Erythroblast (primary cell): ENCODE data around the gene ZNF618.

ENCODE experiments used
- GATA1 ChIP-seq: IDR thresholded peaks from 2 replicates; pipeline ENCODE4 v1.6.1; 2011; ENCODE audit warnings: low read depth, mild to moderate bottlenecking, control low read depth, low read length, moderate library complexity
- POLR2A ChIP-seq: IDR thresholded peaks from 2 replicates; pipeline ENCODE4 v1.6.1; 2011; ENCODE audit warnings: mild to moderate bottlenecking, low read length

DNA sequence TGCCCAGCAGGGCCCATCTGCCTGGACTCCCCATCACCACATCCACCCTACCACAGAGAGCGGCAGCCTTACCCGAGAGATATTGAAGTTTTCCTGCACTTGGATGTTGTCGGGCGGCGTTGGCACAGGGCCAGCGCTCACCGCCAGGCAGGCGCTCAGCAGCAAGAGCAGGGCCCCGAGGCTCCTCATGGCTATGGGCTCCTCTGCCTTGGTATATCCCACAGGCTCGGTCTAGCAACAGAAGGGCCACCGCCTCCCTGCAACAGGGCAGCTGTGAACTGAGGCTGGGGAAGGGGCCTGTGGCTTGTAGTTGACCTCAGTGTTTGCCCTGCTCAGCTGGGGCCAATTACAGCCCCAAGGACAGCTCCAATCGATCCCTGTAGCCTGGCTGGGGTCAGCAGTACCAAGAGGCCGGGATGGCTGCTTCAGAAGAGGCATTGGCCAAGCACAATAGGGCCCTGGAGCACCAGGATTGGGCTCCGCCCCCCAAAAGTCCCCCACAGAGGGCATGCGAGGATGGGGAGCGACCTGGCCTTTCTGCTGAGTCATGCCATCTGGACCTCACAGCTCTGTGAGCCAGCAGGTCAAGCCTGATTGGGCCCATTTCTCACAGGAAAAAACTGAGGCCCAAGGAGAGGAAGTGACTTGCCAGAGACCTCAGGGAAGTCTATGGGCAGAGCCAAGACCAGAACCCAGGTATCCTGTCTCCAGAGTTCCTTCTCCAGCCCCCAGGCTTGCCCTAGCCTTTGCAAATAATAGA lies 202.1 kb downstream of the ZNF618 start, which contains the start of gene AMBP:
- TF ChIP-seq POLR2A (no peak), GATA1 (no peak)
